Endodermal cell (in vitro differentiated cells): ENCODE measurements around the gene CMYA5. TPM values are rescaled to one million over a fixed set of nuclear protein-coding genes. Genes with fewer than 3 reads are reported as not detected.

ENCODE experiments used
- DNase-seq: peaks from one replicate; pipeline ENCODE4 v3.0.0-alpha.2; 2017
- H3K27ac ChIP-seq: 2 replicates; pipeline ENCODE4 v1.5.1; 2013; ENCODE audit warnings: mild to moderate bottlenecking, low read depth, low read length, moderate library complexity
- H3K27me3 ChIP-seq: 2 replicates; pipeline ENCODE4 v1.6.1; 2013; ENCODE audit warnings: mild to moderate bottlenecking, low read length, moderate library complexity; ENCODE audit not compliant: insufficient read depth, control insufficient read depth, poor library complexity, severe bottlenecking
- H3K36me3 ChIP-seq: 2 replicates; pipeline ENCODE4 v1.7.0; 2013; ENCODE audit warnings: mild to moderate bottlenecking, low read length, moderate library complexity; ENCODE audit not compliant: control insufficient read depth, insufficient read depth
- H3K4me1 ChIP-seq: one replicate; pipeline ENCODE4 v1.7.0; 2013; ENCODE audit warnings: low read length; ENCODE audit not compliant: control insufficient read depth, insufficient read depth
- H3K4me3 ChIP-seq: 2 replicates; pipeline ENCODE4 v1.5.1; 2013; ENCODE audit warnings: mild to moderate bottlenecking, low read length, moderate library complexity
- H3K9ac ChIP-seq: 2 replicates; pipeline ENCODE4 v1.6.1; 2013; ENCODE audit warnings: mild to moderate bottlenecking, low read length, moderate library complexity; ENCODE audit not compliant: poor library complexity, severe bottlenecking; ENCODE audit errors: extremely low read depth
- H3K9me3 ChIP-seq: 2 replicates; pipeline ENCODE4 v1.6.1; 2013; ENCODE audit warnings: mild to moderate bottlenecking, low read length, moderate library complexity; ENCODE audit not compliant: control insufficient read depth
- H3K27ac Mint-ChIP-seq: 2 replicates; pipeline ENCODE4 v1.8.0; 2020; ENCODE audit warnings: mixed read lengths
- H3K27me3 Mint-ChIP-seq: 2 replicates; pipeline ENCODE4 v1.8.0; 2021; ENCODE audit warnings: mild to moderate bottlenecking, mixed read lengths; ENCODE audit not compliant: insufficient read depth
- H3K36me3 Mint-ChIP-seq: 2 replicates; pipeline ENCODE4 v1.8.0; 2020; ENCODE audit warnings: low read depth, mixed read lengths
- H3K4me1 Mint-ChIP-seq: 2 replicates; pipeline ENCODE4 v1.8.0; 2020; ENCODE audit warnings: mixed read lengths
- H3K4me3 Mint-ChIP-seq: 2 replicates; pipeline ENCODE4 v1.8.0; 2020; ENCODE audit warnings: mild to moderate bottlenecking, moderate library complexity, mixed read lengths
- H3K9me3 Mint-ChIP-seq: 2 replicates; pipeline ENCODE4 v1.8.0; 2020; ENCODE audit warnings: mild to moderate bottlenecking, mixed read lengths
- CTCF ChIP-seq: fragments of 200-600 bp; sonication (generic); conservative IDR thresholded peaks from 2 replicates; pipeline ENCODE4 v1.5.0; 2021; ENCODE audit warnings: antibody characterized with exemption, mild to moderate bottlenecking
- WGBS, 2 experiments: methylation state at CpG; one replicate each; pipeline versions ENCODE4 v1.1.5 to v1.1.7; 2013; ENCODE audit warnings: missing lambda C conversion rate in 2 of 2, mixed read lengths in 1 of 2; ENCODE audit not compliant: insufficient coverage in 1 of 2, insufficient read length in 1 of 2; 5-methylcytosine and 5-hydroxymethylcytosine counted together
- total RNA-seq, 2 donors: library from RNA; stranded (reverse); fragmentation: NEBNext Ultra II Directional in 1 of 2; extraction: Animal tissue kit (Norgen Biotek cat#: 25700) in 1 of 2; gene quantifications; 2 replicates in 1 of 2; 3 replicates in 1 of 2; pipeline ENCODE4 v1.2.1, GENCODE V29; 2021

CMYA5 gene
- total RNA-seq, 2 donors from 2014 or later = 0.69 to 1.6 TPM

GRCh38 chr5:79684782-79685181, 4.9 kb upstream of the CMYA5 start:
- H3K4me3 ChIP-seq = no peak overlapping the region
- no peaks in the 10 kb centered on the region for H3K4me1 ChIP-seq
- no peak overlapping the region for H3K4me3 Mint-ChIP-seq
- no peaks in the 10 kb centered on the region for H3K27me3 ChIP-seq
- H3K4me1 Mint-ChIP-seq = no peaks in the 10 kb centered on the region
- DNase-seq = no peak
- peaks cover 36% of the 10 kb centered on the region for H3K36me3 Mint-ChIP-seq
- H3K36me3 ChIP-seq = peaks cover 68% of the 10 kb centered on the region
- peaks cover 5% of the 10 kb centered on the region for H3K27me3 Mint-ChIP-seq
- H3K27ac ChIP-seq = no peak overlapping the region
- H3K9me3 Mint-ChIP-seq = no peaks in the 10 kb centered on the region
- TF ChIP-seq CTCF = no peak
- H3K27ac Mint-ChIP-seq = no peak overlapping the region
- no peak overlapping the region for H3K9ac ChIP-seq
- no peaks in the 10 kb centered on the region for H3K9me3 ChIP-seq
- WGBS, 2 experiments = 77 to 96% methylated on average over 2 to 4 of the region's 4 CpGs

- no peak overlapping the region for H3K9ac ChIP-seq
- peaks cover 61% of the 10 kb centered on the region for H3K36me3 ChIP-seq
- TF ChIP-seq CTCF = no peak
- H3K27ac ChIP-seq = no peak overlapping the region
- H3K4me1 ChIP-seq = no peaks in the 10 kb centered on the region
- no peak overlapping the region for H3K4me3 Mint-ChIP-seq
- no peaks in the 10 kb centered on the region for H3K9me3 Mint-ChIP-seq
- 94 to 100% methylated on average over 3 of the region's 3 CpGs for WGBS, 2 experiments
- peaks cover 8% of the 10 kb centered on the region for H3K27me3 Mint-ChIP-seq
- no peaks in the 10 kb centered on the region for H3K27me3 ChIP-seq
- peaks cover 30% of the 10 kb centered on the region for H3K36me3 Mint-ChIP-seq
- H3K27ac Mint-ChIP-seq = no peak overlapping the region
- DNase-seq = no peak
- no peak overlapping the region for H3K4me3 ChIP-seq
- no peaks in the 10 kb centered on the region for H3K4me1 Mint-ChIP-seq
- H3K9me3 ChIP-seq = no peaks in the 10 kb centered on the region
Measured at GRCh38 chr5:79685627-79686026, 4.0 kb upstream of the CMYA5 start.

- H3K27me3 Mint-ChIP-seq = peaks cover 10% of the 10 kb centered on the region
- Histone ChIP-seq H3K27ac (no peak overlapping the region), H3K9ac (no peak overlapping the region), H3K9me3 (no peaks in the 10 kb centered on the region), H3K27me3 (no peaks in the 10 kb centered on the region), H3K36me3 (peaks cover 51% of the 10 kb centered on the region), H3K4me1 (no peaks in the 10 kb centered on the region), H3K4me3 (no peak overlapping the region)
- H3K4me3 Mint-ChIP-seq = no peak overlapping the region
- no peak overlapping the region for H3K27ac Mint-ChIP-seq
- peaks cover 3% of the 10 kb centered on the region for H3K4me1 Mint-ChIP-seq
- no peak for DNase-seq
- H3K36me3 Mint-ChIP-seq = peaks cover 27% of the 10 kb centered on the region
- TF ChIP-seq CTCF = no peak
- H3K9me3 Mint-ChIP-seq = peaks cover 3% of the 10 kb centered on the region
- WGBS, 2 experiments = 91% methylated on average over 1 of the region's 1 CpG; no CpG with 5 or more reads in 1 of the 2 experiments
Measured at GRCh38 chr5:79686799-79687198, 2.8 kb upstream of the CMYA5 start.
